ENCODE measurements around the gene FRS2.

The FRS2 gene

GRCh38 chr12:69578283-69578682 is 108.1 kb downstream of the FRS2 start:
- no peak for TF ChIP-seq CTCF (IDR thresholded peaks at IDR 0.05)

GRCh38 chr12:69579029-69579428 is 108.8 kb downstream of the FRS2 start:
- TF ChIP-seq CTCF (IDR thresholded peaks at IDR 0.05) = no peak

- no peak for TF ChIP-seq CTCF (IDR thresholded peaks at IDR 0.05)
Observed at GRCh38 chr12:69580074-69580473, 109.9 kb downstream of the FRS2 start.

GRCh38 chr12:69583203-69583602 is 113.0 kb downstream of the FRS2 start:
- no peak for TF ChIP-seq CTCF (IDR thresholded peaks at IDR 0.05)

GRCh38 chr12:69585189-69586062 is 115.2 kb downstream of the FRS2 start, which contains the start of gene CCT2:
TSS of gene CCT2 (plus strand) at chr12:69585459. CDS start at chr12:69585522, 63 bp downstream.
- TF ChIP-seq CTCF (IDR thresholded peaks at IDR 0.05) = peak; percentile 20; the same call in 1 of the 2 replicates

GRCh38 chr12:69588527-69588926 is 118.3 kb downstream of the FRS2 start:
- TF ChIP-seq CTCF (IDR thresholded peaks at IDR 0.05) = no peak

- no peak for TF ChIP-seq CTCF (IDR thresholded peaks at IDR 0.05)
Observed at GRCh38 chr12:69589082-69589481, 118.9 kb downstream of the FRS2 start.
